Measurements from ENCODE around the gene MAEA. TPM values are rescaled to one million over a fixed set of nuclear protein-coding genes. Genes with fewer than 3 reads are reported as not detected.

MAEA gene
- total RNA-seq, 3 donors from 2014 or later: 49.9 to 76.7 (median 62.3) TPM

DNA sequence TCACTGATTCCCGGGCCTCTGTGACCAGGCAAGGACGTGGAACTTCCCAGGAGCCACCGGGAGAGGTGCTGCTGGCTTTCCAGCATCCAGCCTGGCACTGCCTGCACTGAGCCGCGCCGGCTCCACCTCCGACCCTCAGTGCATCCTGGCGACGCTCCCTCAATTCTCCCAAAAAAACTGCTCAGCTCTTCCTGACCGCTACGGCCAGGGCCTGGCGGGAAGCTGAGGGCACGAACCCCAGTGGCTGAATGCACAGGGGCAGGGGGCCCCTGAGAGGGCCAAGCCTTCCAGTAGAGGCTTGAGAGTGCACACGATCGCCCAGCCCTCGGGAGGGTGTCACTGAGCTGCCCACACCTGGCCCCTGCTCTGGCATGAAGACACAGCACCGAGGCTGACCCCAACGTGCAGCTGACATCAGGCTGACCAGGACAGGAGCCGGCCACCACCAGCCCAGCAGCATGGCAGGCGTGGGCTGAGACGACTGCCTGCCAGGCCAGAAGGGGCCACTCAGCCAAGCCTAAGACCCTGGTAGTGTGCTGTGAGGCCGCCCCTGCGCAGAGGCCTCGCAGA is 47.7 kb upstream of the MAEA start:
- DNase-seq (ENCODE audit: low spot score in 2 of 2): peak in 1 of 2 donors; percentile 10
- Histone ChIP-seq H3K4me1 (peaks cover 22 to 26% of the 10 kb centered on the region in 2 donors), H3K27ac (no peak overlapping the region), H3K4me3 (peak overlapping the region in 1 of 3 donors; percentile 8), H3K27me3 (no peaks in the 10 kb centered on the region), H3K9me3 (no peaks in the 10 kb centered on the region), H3K36me3 (peaks cover 4% of the 10 kb centered on the region)
- intact Hi-C loops (cut with DNase I; ENCODE audit: low total_unique reads): no loop called here
- TF ChIP-seq CTCF (IDR thresholded peaks at IDR 0.05) (no peak), POLR2AphosphoS5 (IDR thresholded peaks at IDR 0.05) (no peak), POLR2A (IDR thresholded peaks at IDR 0.05) (no peak)

- no peak for TF ChIP-seq POLR2A (IDR thresholded peaks at IDR 0.05)
- no peak for TF ChIP-seq CTCF (IDR thresholded peaks at IDR 0.05)
- TF ChIP-seq POLR2AphosphoS5 (IDR thresholded peaks at IDR 0.05): no peak
- DNase-seq (ENCODE audit: low spot score in 2 of 2): peak in 1 of 2 donors; percentile 25
- Histone ChIP-seq H3K27ac (peak overlapping the region in 1 of 2 donors; percentile 44), H3K4me1 (peaks cover 25 to 29% of the 10 kb centered on the region in 2 donors), H3K9me3 (no peaks in the 10 kb centered on the region), H3K27me3 (no peaks in the 10 kb centered on the region), H3K36me3 (peaks cover 4% of the 10 kb centered on the region), H3K4me3 (no peak overlapping the region)
- intact Hi-C loops (cut with DNase I; ENCODE audit: low total_unique reads): no loop called here
Measured at GRCh38 chr4:1242506-1243450, 46.9 kb upstream of the MAEA start.

DNA sequence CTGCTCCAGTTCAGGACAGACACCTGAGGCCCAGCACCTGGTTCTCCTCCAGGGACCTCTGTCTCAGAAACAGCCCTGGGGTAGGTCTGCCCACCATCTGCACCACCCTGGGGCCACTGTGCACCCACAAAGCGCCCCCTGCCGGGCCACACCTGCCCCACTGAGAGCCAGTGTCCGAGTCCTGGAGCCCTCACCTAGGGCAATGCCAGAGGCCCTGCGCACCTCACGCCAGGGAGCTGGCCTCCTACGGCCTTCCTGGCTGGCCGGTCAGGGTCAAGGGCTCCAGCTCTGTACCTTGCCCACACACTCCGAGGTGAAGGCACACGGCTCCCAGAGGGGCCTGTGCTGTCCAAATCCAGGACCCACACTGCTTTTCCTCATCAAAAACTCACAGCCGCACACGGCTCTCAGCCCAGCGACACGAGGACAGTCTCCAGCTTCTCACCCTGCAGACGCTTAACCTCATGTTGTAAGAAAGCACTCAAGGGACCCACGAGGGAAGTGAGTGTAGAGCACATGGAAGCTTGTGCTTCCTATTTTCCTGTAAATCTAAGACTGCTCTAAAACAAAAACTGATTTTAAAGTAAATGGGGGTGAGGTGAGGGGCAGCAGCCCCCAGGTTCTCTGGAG is 46.1 kb upstream of the MAEA start:
- Histone ChIP-seq H3K36me3 (peaks cover 4% of the 10 kb centered on the region), H3K27me3 (no peaks in the 10 kb centered on the region), H3K27ac (peak overlapping the region in 1 of 2 donors; percentile 44), H3K4me1 (peaks cover 25 to 29% of the 10 kb centered on the region in 2 donors), H3K4me3 (no peak overlapping the region), H3K9me3 (no peaks in the 10 kb centered on the region)
- DNase-seq (ENCODE audit: low spot score in 2 of 2): peak in 1 of 2 donors; percentile 19
- TF ChIP-seq CTCF (IDR thresholded peaks at IDR 0.05) (no peak), POLR2AphosphoS5 (IDR thresholded peaks at IDR 0.05) (no peak), POLR2A (IDR thresholded peaks at IDR 0.05) (no peak)
- intact Hi-C loops (cut with DNase I; ENCODE audit: low total_unique reads): no loop called here

GRCh38 chr4:1244081-1244977 is 45.4 kb upstream of the MAEA start:
- Histone ChIP-seq H3K9me3 (no peaks in the 10 kb centered on the region), H3K36me3 (peaks cover 4% of the 10 kb centered on the region), H3K4me1 (peaks cover 25 to 29% of the 10 kb centered on the region in 2 donors), H3K4me3 (peak overlapping the region in 1 of 3 donors; percentile 93), H3K27ac (peak overlapping the region in 1 of 2 donors; percentile 52), H3K27me3 (no peaks in the 10 kb centered on the region)
- intact Hi-C loops (cut with DNase I; ENCODE audit: low total_unique reads): no loop called here
- DNase-seq (ENCODE audit: low spot score in 2 of 2): peak in 1 of 2 donors; percentile 47
- TF ChIP-seq CTCF (IDR thresholded peaks at IDR 0.05) (no peak), POLR2A (IDR thresholded peaks at IDR 0.05) (no peak), POLR2AphosphoS5 (IDR thresholded peaks at IDR 0.05) (no peak)
